BE2C (cell line): ENCODE results near the gene ELFN2.

ENCODE experiments used
- DNase-seq: peaks from one replicate; pipeline ENCODE4 v3.0.0-alpha.2; 2020
- H3K27me3 ChIP-seq: fragments of 250-450 bp; sonication (Bioruptor Pico); 2 replicates; pipeline ENCODE4 v1.5.1; 2020; ENCODE audit warnings: mild to moderate bottlenecking
- H3K36me3 ChIP-seq: fragments of 250-450 bp; sonication (Bioruptor Pico); 2 replicates; pipeline ENCODE4 v1.5.1; 2020; ENCODE audit warnings: mild to moderate bottlenecking
- H3K4me1 ChIP-seq: fragments of 250-450 bp; sonication (Bioruptor Pico); 2 replicates; pipeline ENCODE4 v1.5.1; 2020
- H3K4me3 ChIP-seq: 2 replicates; pipeline ENCODE4 v1.5.1; 2011; ENCODE audit warnings: low read depth, low read length
- H3K9me3 ChIP-seq: fragments of 250-450 bp; sonication (Bioruptor Pico); 2 replicates; pipeline ENCODE4 v1.5.1; 2020
- TF ChIP-seq, protein P1 (sequence below): IDR thresholded peaks from 2 replicates; pipeline ENCODE4 v1.5.1; 2012; ENCODE audit warnings: mild to moderate bottlenecking, low read depth, low read length

The ELFN2 gene

DNA sequence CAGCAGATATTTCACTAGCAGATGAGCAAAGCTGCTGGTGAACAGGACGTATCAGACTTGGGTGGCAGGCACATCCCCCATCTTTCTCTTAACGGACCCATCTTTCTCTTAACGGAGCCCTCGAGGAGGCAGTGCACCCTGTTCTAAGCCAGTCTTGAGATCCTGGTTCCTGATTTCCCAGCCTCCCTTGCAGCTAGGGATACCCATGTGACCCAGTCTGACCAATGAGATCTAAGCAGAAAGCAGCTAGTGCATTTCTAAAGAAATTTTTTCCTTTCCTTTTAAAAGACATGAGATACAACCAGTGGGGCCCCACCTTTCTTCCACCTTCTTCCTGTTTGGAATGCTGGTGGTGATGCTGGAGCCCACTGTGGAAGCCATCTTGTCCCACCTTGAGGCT, 13.6 kb upstream of the ELFN2 start:
- TF ChIP-seq, protein P1, sequence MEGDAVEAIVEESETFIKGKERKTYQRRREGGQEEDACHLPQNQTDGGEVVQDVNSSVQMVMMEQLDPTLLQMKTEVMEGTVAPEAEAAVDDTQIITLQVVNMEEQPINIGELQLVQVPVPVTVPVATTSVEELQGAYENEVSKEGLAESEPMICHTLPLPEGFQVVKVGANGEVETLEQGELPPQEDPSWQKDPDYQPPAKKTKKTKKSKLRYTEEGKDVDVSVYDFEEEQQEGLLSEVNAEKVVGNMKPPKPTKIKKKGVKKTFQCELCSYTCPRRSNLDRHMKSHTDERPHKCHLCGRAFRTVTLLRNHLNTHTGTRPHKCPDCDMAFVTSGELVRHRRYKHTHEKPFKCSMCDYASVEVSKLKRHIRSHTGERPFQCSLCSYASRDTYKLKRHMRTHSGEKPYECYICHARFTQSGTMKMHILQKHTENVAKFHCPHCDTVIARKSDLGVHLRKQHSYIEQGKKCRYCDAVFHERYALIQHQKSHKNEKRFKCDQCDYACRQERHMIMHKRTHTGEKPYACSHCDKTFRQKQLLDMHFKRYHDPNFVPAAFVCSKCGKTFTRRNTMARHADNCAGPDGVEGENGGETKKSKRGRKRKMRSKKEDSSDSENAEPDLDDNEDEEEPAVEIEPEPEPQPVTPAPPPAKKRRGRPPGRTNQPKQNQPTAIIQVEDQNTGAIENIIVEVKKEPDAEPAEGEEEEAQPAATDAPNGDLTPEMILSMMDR: no peak
- Histone ChIP-seq H3K36me3 (no peaks in the 10 kb centered on the region), H3K9me3 (peaks cover 6% of the 10 kb centered on the region), H3K4me3 (no peak overlapping the region), H3K27me3 (no peaks in the 10 kb centered on the region), H3K4me1 (no peaks in the 10 kb centered on the region)
- DNase-seq: no peak

DNA sequence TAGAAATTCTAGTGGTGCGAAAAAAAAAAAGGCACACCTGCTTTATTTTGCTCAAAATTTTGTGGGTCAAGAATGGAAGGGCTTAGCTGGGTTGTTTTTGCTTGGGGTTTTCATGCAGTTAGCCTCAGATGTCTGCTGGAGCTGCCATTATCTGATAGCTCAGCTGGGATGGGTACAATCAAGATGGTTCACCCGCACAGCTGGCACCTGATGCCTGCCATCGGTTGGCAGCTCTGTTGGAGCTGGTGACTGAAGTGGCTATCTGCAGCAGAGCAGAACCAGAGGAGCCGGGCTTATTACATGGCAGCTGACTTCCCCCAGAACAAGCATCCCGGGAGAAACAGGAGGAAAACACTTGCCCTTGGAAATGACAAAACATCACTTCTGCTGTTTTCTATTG, 12.1 kb upstream of the ELFN2 start:
- Histone ChIP-seq H3K9me3 (peaks cover 6% of the 10 kb centered on the region), H3K36me3 (no peaks in the 10 kb centered on the region), H3K4me1 (no peaks in the 10 kb centered on the region), H3K27me3 (no peaks in the 10 kb centered on the region), H3K4me3 (no peak overlapping the region)
- TF ChIP-seq, protein P1: no peak
- DNase-seq: no peak

DNA sequence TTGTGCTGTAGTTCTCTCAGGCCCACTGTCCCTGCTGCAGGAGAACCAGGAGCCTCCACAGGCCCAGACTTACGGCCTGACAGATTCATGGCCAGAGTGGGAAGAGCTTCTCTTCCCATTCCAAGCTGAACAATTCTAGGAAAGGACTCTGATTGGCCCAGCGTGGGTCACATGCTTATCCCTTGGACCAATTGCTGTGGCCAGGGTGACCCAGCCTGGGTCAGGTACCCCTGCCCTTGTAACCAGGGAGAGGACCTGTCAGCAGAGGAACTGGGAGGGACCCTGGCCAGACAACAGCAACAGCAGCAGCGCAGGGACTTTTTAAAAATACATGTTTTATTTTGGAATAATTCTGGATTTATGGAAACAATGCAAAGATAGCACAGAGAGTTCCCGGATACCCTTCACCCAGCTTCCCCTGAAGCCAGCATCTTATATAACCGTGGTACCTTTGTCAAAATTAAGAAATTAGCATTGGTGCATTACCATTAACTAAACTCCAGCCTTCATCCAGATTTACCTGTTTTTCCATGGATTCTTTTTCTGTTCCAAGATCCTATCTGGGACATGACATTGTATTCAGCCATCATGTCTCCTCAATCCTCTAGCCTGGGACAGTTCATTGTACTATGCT, 8.8 kb upstream of the ELFN2 start:
- H3K4me3 ChIP-seq: no peak overlapping the region
- DNase-seq: no peak
- TF ChIP-seq, protein P1: no peak
- H3K9me3 ChIP-seq: peaks cover 6% of the 10 kb centered on the region
- H3K36me3 ChIP-seq: no peaks in the 10 kb centered on the region
- no peaks in the 10 kb centered on the region for H3K4me1 ChIP-seq
- H3K27me3 ChIP-seq: no peaks in the 10 kb centered on the region

DNA sequence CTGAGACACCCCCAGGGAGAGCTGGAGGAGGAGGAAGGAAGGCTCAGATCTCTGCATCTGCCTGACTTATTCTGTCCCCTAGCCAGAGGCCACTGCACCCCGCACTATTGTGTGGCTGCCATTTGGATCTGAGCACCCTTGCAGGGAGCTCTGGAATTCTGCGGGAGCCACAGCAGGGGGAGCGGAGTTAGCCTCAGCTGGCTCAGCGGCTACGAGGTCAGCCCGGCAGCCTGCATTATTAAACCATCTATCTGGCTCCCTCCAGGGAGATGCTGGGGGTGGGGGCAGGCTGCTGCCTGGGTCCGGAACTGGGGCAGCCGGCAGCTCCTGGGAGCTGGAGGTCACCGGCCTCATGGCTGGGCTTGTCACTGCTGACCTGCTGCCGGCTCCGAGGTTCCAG, 6.5 kb upstream of the ELFN2 start:
- Histone ChIP-seq H3K9me3 (no peaks in the 10 kb centered on the region), H3K36me3 (no peaks in the 10 kb centered on the region), H3K27me3 (peaks cover 7% of the 10 kb centered on the region), H3K4me1 (no peaks in the 10 kb centered on the region), H3K4me3 (no peak overlapping the region)
- TF ChIP-seq, protein P1: no peak
- DNase-seq: no peak

DNA sequence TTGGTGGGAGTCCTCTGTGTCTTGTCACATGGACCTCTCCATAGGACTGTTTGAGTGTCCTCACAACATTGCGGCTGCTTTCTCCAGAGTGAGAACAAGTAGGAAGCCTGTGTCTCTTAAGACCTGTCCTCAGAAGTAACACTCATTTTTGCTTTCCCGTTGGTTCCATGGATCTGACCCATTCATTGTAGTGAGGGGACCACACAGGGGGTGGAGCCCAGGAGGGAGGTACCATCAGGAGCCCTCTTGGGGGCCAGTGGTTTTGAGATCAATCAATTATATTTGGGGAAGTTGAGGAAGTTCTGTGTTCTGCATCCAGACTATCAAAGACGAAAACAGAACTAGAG, 5.4 kb upstream of the ELFN2 start:
- TF ChIP-seq, protein P1: no peak
- no peaks in the 10 kb centered on the region for H3K4me1 ChIP-seq
- DNase-seq: no peak
- no peaks in the 10 kb centered on the region for H3K9me3 ChIP-seq
- no peak overlapping the region for H3K4me3 ChIP-seq
- H3K27me3 ChIP-seq: peaks cover 18% of the 10 kb centered on the region
- no peaks in the 10 kb centered on the region for H3K36me3 ChIP-seq

DNA sequence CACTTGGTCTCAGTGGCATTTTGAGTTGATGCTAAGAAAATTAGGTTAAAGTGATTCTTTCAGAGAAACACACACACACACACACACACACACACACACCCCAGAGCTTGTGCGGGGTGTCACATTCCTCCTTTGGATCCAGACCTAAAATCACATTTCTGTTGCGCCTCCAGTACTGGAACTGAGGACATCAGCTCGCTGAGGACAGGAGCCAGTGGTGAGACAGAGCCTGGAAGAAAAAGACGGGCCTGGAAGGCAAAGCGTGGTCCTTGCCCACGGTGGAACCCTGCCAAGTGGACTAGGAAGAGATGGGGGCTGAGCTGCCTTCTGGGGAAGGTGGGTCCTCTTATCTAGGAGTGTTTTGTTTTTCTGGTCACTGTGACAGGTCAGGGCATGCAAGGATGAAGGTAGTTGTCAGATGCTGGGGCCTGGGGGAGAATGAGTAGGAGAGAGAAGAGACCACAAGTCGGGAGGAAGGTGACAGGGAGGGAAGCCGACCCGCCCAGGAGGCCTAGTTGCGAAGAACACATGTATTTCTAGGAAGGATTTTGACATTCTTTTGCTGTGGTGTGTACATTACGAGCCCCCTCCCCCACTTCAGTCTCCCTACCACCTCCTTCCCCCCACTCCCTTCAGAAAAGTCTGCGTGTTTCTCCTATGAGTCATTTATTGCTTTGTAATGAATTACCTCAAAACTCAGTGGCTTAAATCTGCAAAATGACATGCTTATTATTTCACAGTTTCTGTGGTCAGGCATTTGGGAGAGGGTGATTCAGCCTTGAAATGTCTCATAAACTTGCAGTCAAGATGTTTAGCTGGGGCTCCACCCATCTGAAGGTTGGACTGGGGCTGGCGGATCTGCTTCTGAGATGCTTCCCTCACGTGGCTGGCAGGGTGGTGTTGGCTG, 4.8 kb upstream of the ELFN2 start:
- TF ChIP-seq, protein P1: no peak
- DNase-seq: no peak
- Histone ChIP-seq H3K4me3 (no peak overlapping the region), H3K36me3 (no peaks in the 10 kb centered on the region), H3K9me3 (no peaks in the 10 kb centered on the region), H3K27me3 (peaks cover 24% of the 10 kb centered on the region), H3K4me1 (no peaks in the 10 kb centered on the region)
